ENCODE results near the gene ST6GALNAC1. TPM values are rescaled to one million over a fixed set of nuclear protein-coding genes. Genes with fewer than 3 reads are reported as not detected.

The ST6GALNAC1 gene
- total and polyA plus RNA-seq, 2 of the 13 experiments (the other 11 are each of a cell fraction or from before 2014, with no cell fraction given) = not detected

DNA sequence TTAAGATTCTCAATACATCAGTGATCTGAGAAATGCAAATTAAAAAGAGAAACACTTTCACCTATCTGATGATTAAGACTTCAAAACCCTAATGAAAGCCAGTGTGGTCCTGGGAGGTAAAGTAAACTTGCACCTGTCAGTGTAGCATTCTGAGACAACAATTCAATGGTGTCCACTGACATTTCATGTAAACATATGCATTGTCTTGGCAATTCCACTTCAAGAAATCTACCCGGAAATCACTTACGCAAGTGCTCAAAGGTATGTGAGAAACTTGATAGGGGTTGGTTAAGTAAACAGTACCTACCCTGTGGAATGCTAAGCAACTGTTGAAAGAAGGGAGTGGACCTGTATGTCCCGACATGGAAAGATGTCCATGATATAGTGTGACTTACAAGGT, 2.1 kb downstream of the ST6GALNAC1 start (continued):
- TF ChIP-seq ZNF609 (CRISPR knock-in tag; IDR thresholded peaks at IDR 0.05; ENCODE audit: borderline replicate concordance) (no peak), FIP1L1 (IDR thresholded peaks at IDR 0.05; ENCODE audit: borderline replicate concordance, insufficient read depth, low read depth, low read length) (no peak), IRF2 (CRISPR knock-in tag; IDR thresholded peaks at IDR 0.05) (no peak), EHMT2 (IDR thresholded peaks at IDR 0.05; ENCODE audit: borderline replicate concordance, low read depth, low read length) (no peak), ELF1 (CRISPR knock-in tag; IDR thresholded peaks at IDR 0.05) (no peak), ZNF549 (CRISPR knock-in tag; IDR thresholded peaks at IDR 0.05) (no peak), PCBP1 (IDR thresholded peaks at IDR 0.05; ENCODE audit: borderline replicate concordance, low read depth, low read length) (no peak), ZNF598 (CRISPR knock-in tag; IDR thresholded peaks at IDR 0.05; ENCODE audit: borderline replicate concordance) (no peak), CENPX (CRISPR knock-in tag; IDR thresholded peaks at IDR 0.05) (no peak), ZNF44 (CRISPR knock-in tag; IDR thresholded peaks at IDR 0.05) (no peak), SMAD3 (CRISPR knock-in tag; IDR thresholded peaks at IDR 0.05) (no peak), RFX1 (IDR thresholded peaks at IDR 0.05) (no peak), ATF7 (IDR thresholded peaks at IDR 0.05) (no peak), ATF7 (CRISPR knock-in tag; IDR thresholded peaks at IDR 0.05) (no peak), JUNB (CRISPR knock-in tag; IDR thresholded peaks at IDR 0.05; ENCODE audit: borderline replicate concordance) (no peak), MIER3 (CRISPR knock-in tag; IDR thresholded peaks at IDR 0.05; ENCODE audit: borderline replicate concordance) (no peak), FOXA3 (CRISPR knock-in tag; IDR thresholded peaks at IDR 0.05) (peak; percentile 78), NFYB (CRISPR knock-in tag; IDR thresholded peaks at IDR 0.05) (no peak), YEATS2 (CRISPR knock-in tag; IDR thresholded peaks at IDR 0.05; ENCODE audit: borderline replicate concordance) (no peak), NCOA5 (CRISPR knock-in tag; IDR thresholded peaks at IDR 0.05) (no peak)
- TF ChIP-seq, protein P1, sequence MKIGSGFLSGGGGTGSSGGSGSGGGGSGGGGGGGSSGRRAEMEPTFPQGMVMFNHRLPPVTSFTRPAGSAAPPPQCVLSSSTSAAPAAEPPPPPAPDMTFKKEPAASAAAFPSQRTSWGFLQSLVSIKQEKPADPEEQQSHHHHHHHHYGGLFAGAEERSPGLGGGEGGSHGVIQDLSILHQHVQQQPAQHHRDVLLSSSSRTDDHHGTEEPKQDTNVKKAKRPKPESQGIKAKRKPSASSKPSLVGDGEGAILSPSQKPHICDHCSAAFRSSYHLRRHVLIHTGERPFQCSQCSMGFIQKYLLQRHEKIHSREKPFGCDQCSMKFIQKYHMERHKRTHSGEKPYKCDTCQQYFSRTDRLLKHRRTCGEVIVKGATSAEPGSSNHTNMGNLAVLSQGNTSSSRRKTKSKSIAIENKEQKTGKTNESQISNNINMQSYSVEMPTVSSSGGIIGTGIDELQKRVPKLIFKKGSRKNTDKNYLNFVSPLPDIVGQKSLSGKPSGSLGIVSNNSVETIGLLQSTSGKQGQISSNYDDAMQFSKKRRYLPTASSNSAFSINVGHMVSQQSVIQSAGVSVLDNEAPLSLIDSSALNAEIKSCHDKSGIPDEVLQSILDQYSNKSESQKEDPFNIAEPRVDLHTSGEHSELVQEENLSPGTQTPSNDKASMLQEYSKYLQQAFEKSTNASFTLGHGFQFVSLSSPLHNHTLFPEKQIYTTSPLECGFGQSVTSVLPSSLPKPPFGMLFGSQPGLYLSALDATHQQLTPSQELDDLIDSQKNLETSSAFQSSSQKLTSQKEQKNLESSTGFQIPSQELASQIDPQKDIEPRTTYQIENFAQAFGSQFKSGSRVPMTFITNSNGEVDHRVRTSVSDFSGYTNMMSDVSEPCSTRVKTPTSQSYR (CRISPR knock-in tag; IDR thresholded peaks at IDR 0.05; ENCODE audit: borderline replicate concordance) = no peak
- TF ChIP-seq, protein P2, sequence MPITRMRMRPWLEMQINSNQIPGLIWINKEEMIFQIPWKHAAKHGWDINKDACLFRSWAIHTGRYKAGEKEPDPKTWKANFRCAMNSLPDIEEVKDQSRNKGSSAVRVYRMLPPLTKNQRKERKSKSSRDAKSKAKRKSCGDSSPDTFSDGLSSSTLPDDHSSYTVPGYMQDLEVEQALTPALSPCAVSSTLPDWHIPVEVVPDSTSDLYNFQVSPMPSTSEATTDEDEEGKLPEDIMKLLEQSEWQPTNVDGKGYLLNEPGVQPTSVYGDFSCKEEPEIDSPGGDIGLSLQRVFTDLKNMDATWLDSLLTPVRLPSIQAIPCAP (CRISPR knock-in tag; IDR thresholded peaks at IDR 0.05; ENCODE audit: low read depth) = no peak

Data from HepG2 (cell line).